Aorta (tissue), 5 donors: ENCODE results near the gene FGFR4. TPM values are rescaled to one million over a fixed set of nuclear protein-coding genes. Genes with fewer than 3 reads are reported as not detected.

ENCODE experiments used
- ATAC-seq: fragments of 200-7000 bp; cut with Tn5 transposase; one replicate; pipeline ENCODE4 v1.9.1; 2022; ENCODE audit warnings: moderate library complexity; ENCODE audit not compliant: low FRiP score
- DNase-seq, 2 donors: peaks; one replicate each; pipeline ENCODE4 v3.0.0-alpha.2; 2020
- H3K27ac ChIP-seq, 2 donors: one replicate each; pipeline ENCODE4 v1.5.1; 2013; ENCODE audit warnings: low read length in 2 of 2, mild to moderate bottlenecking in 2 of 2, moderate library complexity in 2 of 2, control low read depth in 1 of 2, inconsistent platforms in 1 of 2, low read depth in 1 of 2
- H3K27me3 ChIP-seq, 2 donors: one replicate each; pipeline ENCODE4 v1.6.1; 2013; ENCODE audit warnings: control low read depth in 1 of 2, low read length in 1 of 2, mild to moderate bottlenecking in 1 of 2, moderate library complexity in 1 of 2; ENCODE audit not compliant: insufficient read depth in 2 of 2, control insufficient read depth in 1 of 2
- H3K36me3 ChIP-seq, 2 donors: one replicate each; pipeline ENCODE4 v1.6.1; 2013; ENCODE audit warnings: control low read depth in 1 of 2, low read length in 1 of 2, mild to moderate bottlenecking in 1 of 2; ENCODE audit not compliant: insufficient read depth in 2 of 2, control insufficient read depth in 1 of 2
- H3K4me1 ChIP-seq, 2 donors: one replicate each; pipeline ENCODE4 v1.6.1; 2013; ENCODE audit warnings: low read length in 2 of 2, control low read depth in 1 of 2, mild to moderate bottlenecking in 1 of 2, moderate library complexity in 1 of 2; ENCODE audit not compliant: insufficient read depth in 2 of 2, control insufficient read depth in 1 of 2
- H3K4me3 ChIP-seq, 2 donors: one replicate each; pipeline ENCODE4 v1.5.1; 2013; ENCODE audit warnings: low read length in 2 of 2, control low read depth in 1 of 2, mild to moderate bottlenecking in 1 of 2
- H3K9me3 ChIP-seq: one replicate; pipeline ENCODE4 v1.6.1; 2013; ENCODE audit warnings: mild to moderate bottlenecking, low read length; ENCODE audit not compliant: control insufficient read depth
- WGBS, 2 donors: extraction: QIAGEN DNeasy Blood & Tissue Kit; methylation state at CpG; one replicate each; pipeline ENCODE4 v1.1.7; 2013; 5-methylcytosine and 5-hydroxymethylcytosine counted together
- intact Hi-C, 2 donors: fragments of 100-400 bp; cut with DNase I; formaldehyde crosslinking; loops; one replicate each; pipeline versions ENCODE4 v1.14.2 to v1.15.0; 2022
- polyA plus RNA-seq, 2 donors: library from polyadenylated mRNA; stranded (reverse); fragments of 200-250 nt; gene quantifications; one replicate each; pipeline ENCODE4 v1.2.3, GENCODE V29; 2013
- total RNA-seq, 2 donors: library from RNA; stranded (reverse); fragmentation: NEBNext Ultra II Directional; extraction: Animal tissue kit (Norgen Biotek cat#: 25700); gene quantifications; one replicate each; pipeline ENCODE4 v1.2.1, GENCODE V29; 2021
- donor health status: healthy with polysubstance abuse.
- donor health status: Bipolar disorder and iron deficiency.
- donor health status: DM: no; HTN: no; CAD: no.
- donor health status: DM: no; HTN: no; CAD: no.
- donor health status: DM: yes; HTN: yes; CAD: no.

FGFR4 gene
- total and polyA plus RNA-seq, 4 donors: 0.18 to 0.57 (median 0.36) TPM

DNA sequence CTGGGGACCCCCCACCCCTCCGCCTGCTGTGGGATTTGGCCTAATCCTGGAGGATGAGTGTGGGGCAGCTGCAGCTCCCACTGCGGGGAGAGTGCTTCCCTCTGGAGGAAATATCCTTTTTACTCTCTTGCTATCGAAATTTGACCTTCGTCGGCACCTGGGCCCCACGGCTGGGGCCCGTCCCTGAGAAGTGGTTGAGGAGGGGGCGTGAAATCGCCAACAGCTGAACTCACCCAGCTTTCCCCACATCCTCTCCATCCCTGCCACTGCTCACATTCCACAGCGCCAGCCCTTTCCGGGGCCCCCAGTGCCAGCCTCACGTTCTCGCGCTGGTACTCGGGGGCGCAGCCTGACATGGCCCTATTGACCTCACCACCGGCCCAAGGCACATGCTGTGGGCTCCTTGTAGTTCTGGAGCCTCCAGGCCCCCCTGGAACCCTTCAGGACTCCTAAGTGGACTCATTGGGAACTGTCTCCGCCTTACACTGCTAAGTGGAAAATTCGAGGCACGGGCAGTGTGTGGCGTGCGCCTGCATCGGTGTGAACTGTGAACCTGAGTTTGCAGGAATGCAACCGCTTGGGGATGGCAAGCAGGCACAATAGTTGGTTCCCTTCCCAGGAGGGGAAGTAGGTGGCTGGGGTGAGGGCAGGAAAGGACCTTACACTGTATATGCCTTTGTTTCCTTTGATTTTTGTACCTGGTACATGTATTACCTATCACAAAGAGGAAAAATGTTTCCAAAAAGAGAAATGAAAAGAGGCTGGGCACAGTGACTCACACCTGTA is 19.2 kb downstream of the FGFR4 start:
- no peaks in the 10 kb centered on the region for H3K27me3 ChIP-seq
- H3K36me3 ChIP-seq: no peaks in the 10 kb centered on the region
- WGBS, 2 donors: 65 to 66% methylated on average over 24 of the region's 24 CpGs
- no peak overlapping the region for H3K4me3 ChIP-seq
- no peak overlapping the region for H3K27ac ChIP-seq
- intact Hi-C loops: no loop called here
- DNase-seq: no peak
- no peaks in the 10 kb centered on the region for H3K9me3 ChIP-seq
- ATAC-seq: no peak
- no peaks in the 10 kb centered on the region for H3K4me1 ChIP-seq

DNA sequence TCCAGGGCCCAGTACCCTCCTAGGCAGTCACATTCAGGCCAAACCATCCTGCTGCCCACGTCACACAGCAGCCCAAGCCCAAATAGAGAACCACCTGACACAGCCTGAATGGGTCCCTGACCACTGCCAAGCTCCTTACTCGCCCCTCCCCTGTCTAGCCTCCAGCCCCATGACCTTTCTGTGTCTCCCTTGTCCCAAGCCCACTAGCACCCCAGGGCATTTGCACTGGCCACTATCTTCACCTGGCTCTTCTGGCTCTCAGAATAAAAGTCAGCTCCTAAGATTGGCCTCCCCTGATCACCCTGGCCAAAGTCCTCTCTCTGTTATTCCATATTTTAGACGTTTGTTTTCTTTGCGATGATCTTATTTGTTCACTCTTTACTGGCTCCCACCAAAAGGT is 20.4 kb downstream of the FGFR4 start:
- 71 to 78% methylated on average over 4 of the region's 4 CpGs for WGBS, 2 donors
- Histone ChIP-seq H3K36me3 (no peaks in the 10 kb centered on the region), H3K4me1 (no peaks in the 10 kb centered on the region), H3K27ac (no peak overlapping the region), H3K27me3 (no peaks in the 10 kb centered on the region), H3K9me3 (no peaks in the 10 kb centered on the region), H3K4me3 (no peak overlapping the region)
- no peak for DNase-seq
- intact Hi-C loops: no loop called here
- no peak for ATAC-seq

DNA sequence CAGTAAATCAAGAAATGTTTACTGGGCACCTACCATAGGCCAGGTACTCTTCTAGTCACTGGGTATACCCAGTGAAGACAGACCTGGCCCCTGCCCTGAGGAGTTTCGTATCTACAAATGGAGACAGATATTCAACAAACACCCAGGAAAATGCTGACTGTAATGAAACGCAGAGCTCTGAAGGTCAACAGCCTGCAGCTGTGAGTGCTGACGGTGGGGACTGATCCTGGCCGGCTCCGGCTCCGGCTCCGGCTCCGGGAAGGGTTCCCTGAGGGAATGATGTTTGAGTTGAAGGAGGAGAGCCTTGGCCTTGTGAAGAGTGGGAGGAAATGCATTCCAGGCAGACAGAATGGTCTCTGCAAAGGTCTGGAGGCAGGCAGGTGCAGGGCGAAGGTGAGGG is 23.1 kb downstream of the FGFR4 start:
- Histone ChIP-seq H3K4me1 (no peaks in the 10 kb centered on the region), H3K36me3 (no peaks in the 10 kb centered on the region), H3K9me3 (no peaks in the 10 kb centered on the region), H3K27me3 (no peaks in the 10 kb centered on the region), H3K4me3 (no peak overlapping the region), H3K27ac (no peak overlapping the region)
- intact Hi-C loops: loop anchor here (5.0 to 10.0 kb wide), 4 partner anchors 115 to 448 kb away; partner anchors contain the start of gene MXD3 (in 1 of the 2)
- WGBS, 2 donors: 69 to 70% methylated on average over 9 of the region's 9 CpGs
- ATAC-seq (no peak), DNase-seq (no peak)

DNA sequence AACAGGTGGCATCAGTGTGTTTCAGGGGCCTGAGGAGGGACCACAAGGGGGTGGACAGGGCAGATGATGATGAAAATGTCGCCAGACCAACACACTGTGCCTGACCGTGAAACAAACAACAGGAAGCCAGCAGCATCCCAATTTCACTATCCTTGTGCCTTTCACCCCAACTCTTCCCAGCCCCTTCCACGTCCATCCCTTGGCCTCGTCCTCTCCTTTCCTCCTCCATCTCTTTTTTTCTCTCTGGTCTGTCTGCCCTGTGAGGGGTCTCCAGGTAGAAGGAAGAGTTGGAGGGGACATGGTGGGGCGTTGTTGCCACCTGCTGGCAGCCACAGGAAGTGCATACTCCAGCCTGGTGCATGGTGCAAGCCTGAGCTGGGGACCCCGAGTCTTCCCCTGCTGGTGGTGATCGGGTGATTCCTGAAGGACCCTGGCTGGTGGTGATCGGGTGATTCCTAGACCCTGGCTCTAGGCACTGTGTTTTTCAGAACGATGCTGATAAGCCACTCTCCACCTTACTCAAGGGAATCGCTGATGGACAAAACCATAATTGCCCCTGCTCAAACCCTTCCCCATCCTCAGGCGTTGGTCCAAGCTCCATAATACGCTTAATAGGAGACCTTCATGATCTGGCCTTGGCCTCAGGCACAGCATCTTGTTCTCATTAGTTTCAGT is 25.1 kb downstream of the FGFR4 start:
- Histone ChIP-seq H3K9me3 (no peaks in the 10 kb centered on the region), H3K36me3 (no peaks in the 10 kb centered on the region), H3K4me3 (no peak overlapping the region), H3K27ac (no peak overlapping the region), H3K4me1 (no peaks in the 10 kb centered on the region), H3K27me3 (no peaks in the 10 kb centered on the region)
- intact Hi-C loops: loop anchor here (5.0 to 10.0 kb wide), 4 partner anchors 113 to 450 kb away; partner anchors contain the start of gene MXD3 (in 1 of the 2)
- DNase-seq (peak; percentile 67 to 87), ATAC-seq (no peak)
- WGBS, 2 donors: 20 to 29% methylated on average over 12 of the region's 12 CpGs

DNA sequence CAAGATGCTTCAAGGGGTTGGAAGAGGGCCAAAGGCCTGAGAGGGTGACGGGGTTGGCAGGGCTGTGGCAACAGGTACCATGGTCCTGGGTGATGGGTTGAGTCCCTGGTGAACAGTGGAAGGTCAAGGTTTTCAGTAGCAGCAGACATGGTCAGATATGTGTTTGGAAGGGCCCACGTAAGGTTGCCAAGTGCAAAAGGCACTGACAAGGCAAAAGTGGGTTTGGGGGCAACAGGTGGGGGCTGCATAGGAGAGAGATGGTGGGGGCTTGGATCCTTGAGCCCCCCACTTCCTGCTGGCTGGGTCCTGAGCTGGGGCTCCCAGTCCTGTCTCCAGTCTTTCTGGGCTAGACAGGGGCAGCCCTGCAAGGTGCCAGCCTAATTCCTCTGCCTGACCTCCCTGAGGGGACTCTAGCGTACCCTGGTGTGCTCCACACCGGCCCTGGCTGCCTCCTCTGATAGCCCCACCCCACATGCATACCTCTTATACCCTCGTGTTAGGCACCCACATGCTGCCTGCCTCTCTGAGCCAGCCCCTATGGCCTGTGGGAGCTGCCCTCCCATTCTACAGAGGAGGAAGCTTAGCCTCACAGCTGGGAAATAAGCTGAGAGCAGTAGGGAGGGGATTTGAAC is 26.0 kb downstream of the FGFR4 start:
- no peaks in the 10 kb centered on the region for H3K27me3 ChIP-seq
- H3K4me1 ChIP-seq: no peaks in the 10 kb centered on the region
- DNase-seq (no peak), ATAC-seq (no peak)
- no peaks in the 10 kb centered on the region for H3K36me3 ChIP-seq
- intact Hi-C loops: loop anchor here (5.0 to 10.0 kb wide), 4 partner anchors 112 to 450 kb away; partner anchors contain the start of gene MXD3 (in 1 of the 2)
- H3K27ac ChIP-seq: no peak overlapping the region
- no peak overlapping the region for H3K4me3 ChIP-seq
- WGBS, 2 donors: 67 to 71% methylated on average over 5 of the region's 5 CpGs
- no peaks in the 10 kb centered on the region for H3K9me3 ChIP-seq

DNA sequence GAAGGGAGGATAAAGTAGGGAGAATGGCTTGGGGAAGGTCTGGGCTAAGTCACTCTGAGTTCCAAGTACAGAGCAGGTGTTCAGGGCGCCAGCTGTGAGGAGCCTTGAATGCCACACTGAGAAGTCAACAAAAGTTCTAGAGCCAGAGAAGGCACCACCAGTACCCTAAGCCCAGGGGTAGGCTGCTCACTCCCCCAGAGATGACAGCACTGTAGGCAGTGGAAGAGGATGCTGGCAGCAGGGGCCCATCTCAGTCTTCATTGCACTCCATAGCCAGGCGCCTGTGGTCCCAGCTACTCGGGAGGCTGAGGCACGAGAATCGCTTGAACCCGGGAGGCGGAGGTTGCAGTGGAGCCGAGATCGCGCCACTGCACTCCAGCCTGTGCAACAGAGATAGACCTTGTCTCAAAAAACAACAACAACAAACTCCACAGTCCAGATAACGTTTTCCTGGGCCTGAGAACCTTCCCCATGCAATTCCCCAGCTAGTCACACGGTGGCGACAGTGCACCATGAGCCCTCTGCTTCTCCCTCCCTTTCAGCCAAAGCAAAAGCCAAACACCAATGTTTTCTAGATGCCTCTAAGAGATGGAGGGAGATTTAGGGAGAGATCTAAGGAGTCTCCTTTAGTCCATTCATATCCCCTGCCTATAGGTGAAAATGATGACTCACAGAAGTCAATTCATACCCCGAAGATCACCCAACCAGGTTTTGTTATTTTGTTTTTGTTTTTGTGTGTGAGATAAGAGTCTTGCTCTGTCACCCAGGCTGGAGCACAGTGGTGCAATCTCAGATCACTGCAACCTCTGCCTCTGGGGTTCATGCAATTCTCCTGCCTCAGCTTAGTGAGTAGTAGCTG is 27.1 kb downstream of the FGFR4 start:
- Histone ChIP-seq H3K4me3 (no peak overlapping the region), H3K9me3 (no peaks in the 10 kb centered on the region), H3K4me1 (no peaks in the 10 kb centered on the region), H3K27ac (no peak overlapping the region), H3K27me3 (no peaks in the 10 kb centered on the region), H3K36me3 (no peaks in the 10 kb centered on the region)
- DNase-seq (peak; percentile 78 to 93), ATAC-seq (peak; percentile 82)
- intact Hi-C loops: loop anchor here (5.0 to 10.0 kb wide), 4 partner anchors 111 to 451 kb away; partner anchors contain the start of gene MXD3 (in 1 of the 2)
- 16 to 17% methylated on average over 14 of the region's 14 CpGs for WGBS, 2 donors

DNA sequence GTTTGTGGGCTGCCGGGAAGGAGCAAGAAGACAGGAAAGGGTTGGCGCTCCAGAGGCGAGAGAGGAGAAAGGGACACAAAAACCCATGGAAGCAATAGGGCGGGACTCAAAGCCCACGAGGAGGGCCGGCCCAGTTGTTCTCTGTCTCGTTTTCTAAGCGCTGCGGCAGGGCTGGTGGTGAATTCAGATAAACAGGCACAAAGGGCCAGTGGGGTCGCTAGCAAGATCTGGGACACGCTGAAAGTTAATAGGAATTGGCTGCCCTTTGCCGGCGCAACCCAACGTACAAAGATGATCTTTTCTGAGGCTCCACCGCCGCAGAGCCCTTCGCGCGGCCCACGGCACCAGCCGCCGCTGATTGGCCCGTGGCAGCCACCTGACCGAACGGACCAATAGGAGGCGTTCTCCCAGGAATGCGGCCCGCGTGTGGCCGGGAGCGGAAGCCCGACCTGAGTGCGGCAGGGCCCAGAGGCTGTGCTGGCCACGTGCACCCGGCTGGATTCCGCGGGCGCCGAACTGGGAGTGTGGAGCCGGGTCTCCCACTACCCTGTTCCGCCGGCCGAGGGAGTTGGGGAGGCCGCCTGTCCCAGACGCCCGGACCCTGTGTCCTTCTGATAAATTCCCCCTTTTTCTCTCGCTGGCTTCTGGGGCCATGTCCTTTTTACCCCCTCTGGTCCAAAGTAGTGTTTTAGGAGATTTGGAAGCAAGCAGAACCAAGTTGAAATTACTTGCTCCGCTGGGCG is 30.1 kb downstream of the FGFR4 start:
- ATAC-seq (peak; percentile 97), DNase-seq (peak; percentile 94 to 95)
- H3K4me1 ChIP-seq: no peaks in the 10 kb centered on the region
- H3K4me3 ChIP-seq: no peak overlapping the region
- no peaks in the 10 kb centered on the region for H3K36me3 ChIP-seq
- no peaks in the 10 kb centered on the region for H3K9me3 ChIP-seq
- peak overlapping the region in 1 of 2 donors; percentile 4 for H3K27ac ChIP-seq
- no peaks in the 10 kb centered on the region for H3K27me3 ChIP-seq
- WGBS, 2 donors: 15 to 16% methylated on average over 49 of the region's 49 CpGs
- intact Hi-C loops: loop anchor here in 1 of 2 donors (10.0 kb wide), 1 partner anchor 108 kb away; no protein-coding TSS in a partner anchor
